ENCODE data around the gene PTDSS2. TPM values are rescaled to one million over a fixed set of nuclear protein-coding genes. Genes with fewer than 3 reads are reported as not detected.

The PTDSS2 gene
- total and polyA plus RNA-seq, 10 of the 15 experiments (the other 5 are each of a cell fraction or from before 2014, with no cell fraction given), result 0.39 to 21.1 (median 10.8) TPM

GRCh38 chr11:462107-462890, 12.2 kb downstream of the PTDSS2 start (continued):
- TF ChIP-seq HDAC6 (IDR thresholded peaks at IDR 0.05; ENCODE audit: unreplicated experiment) (no peak), YY1 (IDR thresholded peaks at IDR 0.05; ENCODE audit: low read depth, low read length) (no peak), CBX5 (IDR thresholded peaks at IDR 0.05; ENCODE audit: low read depth) (no peak), JUND (IDR thresholded peaks at IDR 0.05; ENCODE audit: low read depth, low read length) (no peak), E2F8 (IDR thresholded peaks at IDR 0.05; ENCODE audit: low read depth, partially characterized antibody) (no peak), CEBPB (IDR thresholded peaks at IDR 0.05; ENCODE audit: borderline replicate concordance in 1 of 2, low read depth in 2 of 2, low read length in 2 of 2) (no peak), MAX (IDR thresholded peaks at IDR 0.05; ENCODE audit: low read depth, low read length) (no peak), TCF3 (IDR thresholded peaks at IDR 0.05; ENCODE audit: borderline replicate concordance, insufficient read depth, low read depth, low read length) (no peak), CREM (IDR thresholded peaks at IDR 0.05; ENCODE audit: low read depth) (no peak), ATF2 (IDR thresholded peaks at IDR 0.05; ENCODE audit: low read length) (no peak), TCF7 (IDR thresholded peaks at IDR 0.05; ENCODE audit: borderline replicate concordance) (no peak), SUPT20H (IDR thresholded peaks at IDR 0.05; ENCODE audit: borderline replicate concordance, control insufficient read depth, low read depth, low read length) (no peak), NBN (IDR thresholded peaks at IDR 0.05) (no peak), MTA2 (IDR thresholded peaks at IDR 0.05; ENCODE audit: low read depth) (no peak), RAD51 (IDR thresholded peaks at IDR 0.05) (no peak), RCOR1 (conservative IDR thresholded peaks at IDR 0.05; ENCODE audit: low read depth, low read length) (no peak)

Data from GM12878 (cell line).